Dedifferentiated amniotic fluid mesenchymal stem cell (primary cell): Measurements from ENCODE around the gene DCAF8L2.
"Not testable (repeated sequence)": the region's sequence is repeated elsewhere in the genome, so short reads cannot be mapped to it uniquely, and the experiment has no call there.

ENCODE experiments used
- DNase-seq: peaks from one replicate; pipeline ENCODE4 v3.0.0-alpha.2; 2016; ENCODE audit errors: extremely low spot score

Gene DCAF8L2

DNA sequence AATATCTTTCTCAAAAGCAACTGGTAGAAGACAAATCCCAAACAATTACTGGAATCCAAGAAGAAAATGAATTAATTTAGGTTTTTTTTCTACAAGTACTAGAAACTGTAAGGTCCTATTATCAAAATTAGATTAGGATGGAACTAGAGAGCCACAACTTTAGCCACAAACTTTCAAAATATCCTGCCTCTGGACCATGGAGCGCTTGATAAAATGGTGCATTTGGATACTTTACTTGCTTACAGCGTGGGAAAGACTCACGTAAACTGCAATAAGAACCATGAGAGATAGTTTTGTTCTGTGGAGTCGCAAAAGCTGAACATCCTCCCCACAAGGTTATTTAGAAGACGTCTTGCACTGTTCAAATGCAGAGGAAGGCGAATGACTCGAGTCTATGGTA, at the start of gene DCAF8L2:
TSS of gene DCAF8L2 (plus strand) at position 301 of the 400 bp plus-strand sequence. CDS start 156,552 bp downstream, outside the sequence.
- DNase-seq: no peak

DNA sequence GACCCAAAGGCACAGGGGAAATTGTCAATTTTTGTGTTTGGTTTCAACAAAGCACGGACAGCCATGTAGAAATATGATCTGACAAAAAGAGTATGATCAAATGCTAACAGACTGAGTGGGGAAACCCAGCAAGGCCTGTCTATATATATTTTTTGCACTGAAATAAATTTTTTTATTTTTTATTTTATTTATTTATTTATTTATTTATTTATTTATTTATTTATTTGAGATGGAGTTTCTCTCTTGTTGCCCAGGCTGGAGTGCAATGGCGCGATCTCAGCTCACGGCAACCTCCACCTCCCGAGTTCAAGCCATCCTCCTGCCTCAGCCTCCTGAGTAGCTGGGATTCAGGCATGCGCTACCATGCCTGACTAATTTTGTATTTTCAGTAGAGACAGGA, 49.0 kb upstream of the DCAF8L2 start:
- DNase-seq: not testable (repeated sequence)

GRCh38 chrX:27548624-27549023, 41.5 kb upstream of the DCAF8L2 start:
- no peak for DNase-seq

DNA sequence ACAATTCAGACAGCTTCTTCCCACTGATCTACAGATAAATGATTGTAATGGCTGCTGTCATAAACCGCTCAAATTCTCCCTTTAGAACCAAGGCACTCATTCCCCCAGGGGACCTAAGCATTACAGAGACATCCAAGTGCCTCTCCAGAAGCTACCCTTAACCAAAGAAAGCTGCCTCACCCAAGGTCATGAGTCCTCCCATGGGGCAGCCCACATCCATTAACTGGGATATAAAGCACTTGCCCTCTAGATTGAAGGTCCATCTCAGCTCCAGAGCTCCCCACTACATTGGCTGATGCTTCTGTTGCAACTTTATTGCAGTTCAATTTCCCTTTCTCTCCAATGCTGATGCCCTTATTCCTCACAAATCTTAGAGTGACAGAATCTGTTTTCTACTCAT, 40.5 kb upstream of the DCAF8L2 start:
- DNase-seq: no peak

DNA sequence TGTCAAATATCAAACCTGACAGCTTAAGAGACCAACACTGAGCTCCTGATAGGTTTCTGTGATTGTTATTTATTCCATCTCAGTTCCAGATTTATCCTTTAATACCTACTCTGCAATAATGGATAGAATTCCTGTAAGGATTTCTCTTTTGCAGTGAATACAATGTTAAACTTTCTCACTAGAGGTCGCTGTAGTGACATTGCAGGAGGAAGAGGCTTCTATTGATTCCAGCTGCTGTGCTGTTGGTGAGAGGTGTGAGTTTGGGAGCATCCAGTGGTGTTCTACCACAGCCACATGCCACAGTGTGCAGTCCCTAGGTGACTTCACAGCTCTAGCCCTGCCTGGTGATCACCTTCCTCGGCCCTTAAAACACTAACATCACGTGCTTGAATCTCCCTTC, 34.6 kb upstream of the DCAF8L2 start:
- DNase-seq: no peak

- DNase-seq: no peak
These were observed 24.2 kb upstream of the DCAF8L2 start for GRCh38 chrX:27565992-27566391.

GRCh38 chrX:27571164-27571563, 19.0 kb upstream of the DCAF8L2 start:
- no peak for DNase-seq

DNA sequence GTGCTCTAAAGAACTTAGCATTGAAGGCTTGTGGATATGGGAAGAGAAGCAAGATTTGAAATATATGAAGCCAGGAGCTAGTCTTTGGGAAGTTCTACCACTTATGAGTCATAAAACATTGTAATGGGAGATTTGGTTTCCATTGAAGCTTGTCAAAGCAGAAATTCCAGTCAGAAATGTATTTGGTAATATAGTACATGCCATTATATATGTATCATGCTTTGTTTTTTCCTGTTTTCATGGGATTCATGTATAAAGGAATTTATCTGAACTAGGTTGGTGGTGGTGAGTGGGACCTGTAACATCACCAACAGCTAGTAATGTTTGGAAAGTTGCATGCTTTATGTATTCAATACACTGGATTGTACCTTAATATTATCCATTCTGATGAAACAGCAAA, 14.6 kb upstream of the DCAF8L2 start:
- no peak for DNase-seq

- no peak for DNase-seq
These were observed 6.2 kb upstream of the DCAF8L2 start for GRCh38 chrX:27583976-27584375.

- no peak for DNase-seq
These were observed 1.8 kb downstream of the DCAF8L2 start for GRCh38 chrX:27591938-27592337.

DNA sequence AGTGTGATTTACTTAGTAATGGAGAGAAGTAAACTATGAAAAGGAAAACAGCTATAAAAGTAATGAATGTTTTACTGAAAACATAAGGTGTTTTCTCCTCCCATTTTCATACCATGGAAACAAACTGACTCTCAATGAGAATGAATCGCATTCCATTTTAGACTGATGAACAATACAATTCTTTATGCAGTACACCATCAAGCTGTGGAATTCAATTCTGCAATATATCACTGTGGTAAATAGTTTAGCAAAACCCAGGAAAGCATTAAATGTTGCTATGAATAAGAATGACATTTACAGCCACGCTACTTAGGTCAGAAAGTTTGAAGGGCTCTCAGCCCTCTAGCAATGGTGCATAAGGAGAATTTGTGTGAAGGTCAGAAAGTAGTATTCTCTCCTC, 7.4 kb downstream of the DCAF8L2 start:
- no peak for DNase-seq

DNA sequence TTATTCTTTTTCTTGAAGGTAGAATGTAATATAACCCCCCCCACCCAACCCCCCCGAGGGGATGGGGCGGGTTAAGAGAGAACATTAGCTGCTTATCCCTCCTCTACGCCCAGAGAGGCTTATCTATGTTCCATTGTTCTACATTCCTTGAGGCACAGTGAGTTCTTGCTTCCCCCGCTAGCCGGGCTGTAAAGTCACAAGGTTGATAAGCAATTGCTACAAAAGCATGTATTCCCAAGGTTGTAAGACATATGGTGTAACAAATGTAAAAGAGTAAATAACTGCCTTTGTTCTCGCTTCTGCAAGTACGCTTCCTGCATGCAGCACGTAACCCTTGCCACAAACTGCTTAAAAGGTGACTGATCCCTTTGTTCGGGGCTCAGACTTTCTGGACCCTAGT, 8.2 kb downstream of the DCAF8L2 start:
- no peak for DNase-seq

- no peak for DNase-seq
These were observed 9.8 kb downstream of the DCAF8L2 start for GRCh38 chrX:27599928-27600327.

GRCh38 chrX:27600686-27601085, 10.5 kb downstream of the DCAF8L2 start:
- no peak for DNase-seq

- no peak for DNase-seq
These were observed 18.5 kb downstream of the DCAF8L2 start for GRCh38 chrX:27608671-27609070.

DNA sequence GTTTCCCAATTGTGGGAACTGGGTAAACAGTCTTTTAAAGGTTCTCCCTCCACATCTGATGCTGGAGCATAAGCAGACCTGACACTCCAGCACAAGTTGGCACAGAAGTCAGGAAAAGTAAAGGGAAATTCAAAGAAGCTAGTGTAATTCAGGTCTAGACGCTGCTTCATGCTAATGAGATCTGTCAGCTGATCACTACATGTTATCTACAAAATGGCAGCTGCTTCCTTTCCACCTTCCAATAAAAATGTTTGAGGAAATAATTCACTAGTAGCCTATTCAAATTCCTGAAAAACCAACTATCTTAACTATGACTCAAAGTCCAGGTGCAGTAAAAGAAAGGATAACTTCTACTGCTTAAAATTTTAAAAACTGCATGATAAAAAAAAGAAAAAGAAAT, 29.3 kb downstream of the DCAF8L2 start:
- no peak for DNase-seq

DNA sequence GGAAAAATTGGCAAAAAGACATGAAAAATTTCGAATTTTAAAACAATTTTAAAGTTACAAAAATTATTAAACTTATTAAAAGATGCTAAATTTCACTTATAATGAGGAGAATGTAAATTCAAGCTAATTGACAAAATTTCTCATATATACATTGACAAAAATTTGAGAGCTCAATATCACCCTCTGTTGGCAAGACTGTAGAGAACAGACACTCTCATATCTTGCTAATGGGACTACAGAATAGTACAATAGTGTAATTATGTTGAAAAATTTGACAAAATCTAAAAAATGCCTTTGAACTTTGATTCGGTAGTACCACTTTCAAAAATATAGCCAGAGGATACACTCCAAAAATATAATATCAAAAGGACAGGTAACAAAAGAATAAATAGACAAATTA, 29.8 kb downstream of the DCAF8L2 start:
- no peak for DNase-seq

- DNase-seq: no peak
These were observed 32.7 kb downstream of the DCAF8L2 start for GRCh38 chrX:27622883-27623282.

GRCh38 chrX:27626066-27626465, 35.9 kb downstream of the DCAF8L2 start:
- DNase-seq: no peak

DNA sequence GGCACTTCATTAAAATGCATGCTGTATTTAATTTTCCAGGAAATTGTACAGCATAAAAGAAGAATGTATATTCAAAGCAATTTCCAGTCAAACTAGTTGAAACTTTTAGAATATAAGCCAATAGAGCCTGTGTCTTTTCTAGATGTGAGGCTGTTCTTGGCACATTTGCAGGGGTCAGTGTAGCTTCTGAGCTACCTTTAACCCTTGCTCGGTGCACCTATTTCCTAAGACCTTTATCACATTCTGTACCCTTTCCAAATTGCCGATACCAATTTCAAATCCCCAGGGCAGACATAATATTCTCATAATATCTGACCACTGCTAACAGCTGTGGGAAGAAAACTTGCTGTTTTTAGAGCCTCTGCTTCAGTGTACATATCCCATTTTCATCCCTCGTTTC, 43.2 kb downstream of the DCAF8L2 start:
- DNase-seq: no peak

- DNase-seq: no peak
These were observed 66.4 kb downstream of the DCAF8L2 start for GRCh38 chrX:27656581-27656980.

GRCh38 chrX:27660878-27661277, 70.7 kb downstream of the DCAF8L2 start:
- DNase-seq: no peak

- DNase-seq: no peak
These were observed 81.1 kb downstream of the DCAF8L2 start for GRCh38 chrX:27671234-27671633.

GRCh38 chrX:27674491-27674890, 84.3 kb downstream of the DCAF8L2 start:
- DNase-seq: no peak

DNA sequence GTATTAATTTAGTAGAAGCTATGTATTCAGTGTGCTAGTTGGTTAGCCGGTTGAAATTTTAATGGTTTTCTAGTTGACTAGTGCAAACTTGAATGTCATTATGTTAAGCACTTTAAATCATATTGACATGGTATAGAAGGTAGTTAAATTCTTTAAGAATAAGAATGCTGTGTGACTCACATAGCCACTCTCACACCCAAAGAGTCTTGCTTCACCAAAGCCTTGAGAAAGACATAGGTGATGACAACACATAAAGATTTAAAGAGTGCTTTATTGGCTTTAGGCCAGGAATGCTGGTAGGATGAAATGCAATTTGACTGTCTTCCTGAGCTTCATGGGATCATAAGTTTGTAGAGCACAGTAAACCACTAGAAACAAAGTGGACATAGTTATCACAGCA, 85.3 kb downstream of the DCAF8L2 start:
- DNase-seq: no peak
